Spleen (tissue), 11 donors: ENCODE measurements around the gene ERCC2. TPM values are rescaled to one million over a fixed set of nuclear protein-coding genes. Genes with fewer than 3 reads are reported as not detected.

Experiments used
- DNase-seq: peaks from one replicate; pipeline ENCODE4 v3.0.0-alpha.2; 2020
- H3K27ac ChIP-seq, 8 donors: fragments of 200-600 bp; sonication (generic) in 7 of 8; 1 replicate in 4 of 8; 2 replicates in 4 of 8; pipeline versions ENCODE4 v1.5.0 to v1.8.0; 2016 to 2021; ENCODE audit warnings: inconsistent platforms in 4 of 8, mild to moderate bottlenecking in 4 of 8, moderate library complexity in 1 of 8
- H3K27me3 ChIP-seq, 7 donors: fragments of 200-600 bp; sonication (generic) in 6 of 7; replicated peaks in 1 of 7; 1 replicate in 4 of 7; 2 replicates in 3 of 7; pipeline versions ENCODE4 v1.5.0 to v1.8.0; 2016 to 2021; ENCODE audit warnings: inconsistent platforms in 3 of 7, mild to moderate bottlenecking in 1 of 7
- H3K36me3 ChIP-seq, 6 donors: fragments of 200-600 bp; sonication (generic) in 5 of 6; 1 replicate in 4 of 6; 2 replicates in 2 of 6; pipeline versions ENCODE4 v1.5.0 to v1.8.0; 2016 to 2021; ENCODE audit warnings: inconsistent platforms in 2 of 6
- H3K4me1 ChIP-seq, 6 donors: fragments of 200-600 bp; sonication (generic) in 5 of 6; 1 replicate in 3 of 6; 2 replicates in 3 of 6; pipeline versions ENCODE4 v1.5.0 to v1.8.0; 2016 to 2021; ENCODE audit warnings: inconsistent platforms in 3 of 6
- H3K4me3 ChIP-seq, 8 donors: fragments of 200-600 bp; sonication (generic) in 7 of 8; 1 replicate in 4 of 8; 2 replicates in 4 of 8; pipeline versions ENCODE4 v1.5.0 to v1.8.0; 2016 to 2021; ENCODE audit warnings: inconsistent platforms in 4 of 8, mild to moderate bottlenecking in 4 of 8, moderate library complexity in 2 of 8
- H3K9me3 ChIP-seq, 8 donors: fragments of 200-600 bp; sonication (generic) in 7 of 8; 1 replicate in 4 of 8; 2 replicates in 4 of 8; pipeline versions ENCODE4 v1.5.0 to v1.8.0; 2016 to 2021; ENCODE audit warnings: inconsistent platforms in 4 of 8
- CTCF ChIP-seq, 11 experiments: fragments of 200-600 bp in 7 of 11; fragments of 450-650 bp in 4 of 11; sonication (generic) in 4 of 11; IDR thresholded peaks in 8 of 11; conservative IDR thresholded peaks in 3 of 11; 1 replicate in 7 of 11; 2 replicates in 4 of 11; pipeline versions ENCODE4 v1.4.0 to v1.8.0; 2016 to 2021; ENCODE audit warnings: antibody characterized with exemption in 11 of 11, inconsistent platforms in 4 of 11, mild to moderate bottlenecking in 1 of 11
- POLR2A ChIP-seq, 3 donors: fragments of 450-650 bp; IDR thresholded peaks; one replicate each; pipeline ENCODE4 v1.5.1; 2017; ENCODE audit warnings: antibody characterized with exemption in 3 of 3, mild to moderate bottlenecking in 1 of 3
- POLR2AphosphoS5 ChIP-seq, 3 donors: sonication (generic); formaldehyde crosslinking; IDR thresholded peaks; one replicate each; pipeline ENCODE4 v1.5.1; 2017; ENCODE audit warnings: antibody characterized with exemption in 3 of 3
- WGBS, 5 donors: extraction: QIAGEN DNeasy Blood & Tissue Kit in 3 of 5; methylation state at CpG; one replicate each; pipeline versions ENCODE4 v1.1.5 to v1.1.7; 2013 to 2018; 5-methylcytosine and 5-hydroxymethylcytosine counted together
- intact Hi-C: fragments of 100-400 bp; cut with DNase I; formaldehyde crosslinking; loops from one replicate; pipeline ENCODE4 v1.15.0; 2023; ENCODE audit warnings: low total_unique reads
- polyA plus RNA-seq, 3 donors: library from polyadenylated mRNA; stranded (reverse); fragments of 200-250 nt; gene quantifications; one replicate each; pipeline ENCODE4 v1.2.1, GENCODE V29; 2013
- total RNA-seq, 7 donors: library from RNA; depleted of rRNA in 3 of 7; stranded (reverse); fragments of >200 nt in 3 of 7; fragmentation: NEBNext Ultra II Directional in 4 of 7; extraction: Animal tissue kit (Norgen Biotek cat#: 25700) in 4 of 7; gene quantifications; one replicate each; pipeline versions ENCODE4 v1.1.0 to v1.2.1, GENCODE V29; 2016 to 2021
- donor health status: healthy with polysubstance abuse.
- donor health status: DM: no; HTN: no; CAD: no; lungs with moderate emphysema.
- donor health status: DM: no; HTN: no; CAD: no.
- donor health status: Bipolar disorder and iron deficiency.
- donor health status: healthy.
- donor health status: DM: no; HTN: no; CAD: no.
- donor health status: DM: yes; HTN: yes; CAD: no.

ERCC2 gene
- total and polyA plus RNA-seq, 10 donors: 11.5 to 22.1 (median 16.0) TPM

GRCh38 chr19:45391346-45391745, 21.0 kb upstream of the ERCC2 start:
- DNase-seq: no peak
- no peaks in the 10 kb centered on the region for H3K9me3 ChIP-seq
- peaks cover 0 to 10% (median 0%) of the 10 kb centered on the region in 6 donors for H3K4me1 ChIP-seq
- intact Hi-C loops: no loop called here
- no peak overlapping the region for H3K27ac ChIP-seq
- peaks cover 0 to 9% (median 0%) of the 10 kb centered on the region in 6 donors for H3K36me3 ChIP-seq
- no peak overlapping the region for H3K4me3 ChIP-seq
- peaks cover 0 to 31% (median 8%) of the 10 kb centered on the region in 7 donors for H3K27me3 ChIP-seq
- TF ChIP-seq POLR2AphosphoS5 (IDR thresholded peaks at IDR 0.05): no peak
- TF ChIP-seq CTCF (IDR thresholded peaks at IDR 0.05 in 8 of 11, conservative IDR thresholded peaks at IDR 0.05 in 3 of 11): no peak
- TF ChIP-seq POLR2A (IDR thresholded peaks at IDR 0.05): no peak
- WGBS, 5 donors: 77 to 94% (median 82%) methylated on average over 3 of the region's 3 CpGs

GRCh38 chr19:45385392-45386221, 15.2 kb upstream of the ERCC2 start:
- WGBS, 5 donors: 11 to 17% (median 13%) methylated on average over 45 to 75 of the region's 75 CpGs
- Histone ChIP-seq H3K4me3 (peak overlapping the region in 1 of 8 donors; percentile 17), H3K9me3 (no peaks in the 10 kb centered on the region), H3K27ac (no peak overlapping the region), H3K36me3 (no peaks in the 10 kb centered on the region), H3K4me1 (peaks cover 0 to 11% (median 2%) of the 10 kb centered on the region in 6 donors), H3K27me3 (peaks cover 4 to 47% (median 31%) of the 10 kb centered on the region in 7 donors)
- no peak for DNase-seq
- intact Hi-C loops: no loop called here
- TF ChIP-seq POLR2AphosphoS5 (IDR thresholded peaks at IDR 0.05) (peak in 1 of 3 donors; percentile 48), POLR2A (IDR thresholded peaks at IDR 0.05) (no peak)

- intact Hi-C loops: no loop called here
- Histone ChIP-seq H3K9me3 (no peaks in the 10 kb centered on the region), H3K27ac (no peak overlapping the region), H3K27me3 (peaks cover 4 to 42% (median 31%) of the 10 kb centered on the region in 7 donors), H3K36me3 (no peaks in the 10 kb centered on the region), H3K4me3 (no peak overlapping the region), H3K4me1 (peaks cover 0 to 11% (median 2%) of the 10 kb centered on the region in 6 donors)
- DNase-seq: no peak
- 81 to 90% (median 89%) methylated on average over 29 of the region's 29 CpGs for WGBS, 5 donors
- TF ChIP-seq POLR2AphosphoS5 (IDR thresholded peaks at IDR 0.05) (no peak), CTCF (IDR thresholded peaks at IDR 0.05 in 8 of 11, conservative IDR thresholded peaks at IDR 0.05 in 3 of 11) (no peak), POLR2A (IDR thresholded peaks at IDR 0.05) (no peak)
These were observed 12.1 kb upstream of the ERCC2 start for GRCh38 chr19:45382426-45382825.

GRCh38 chr19:45380107-45380506, 9.7 kb upstream of the ERCC2 start:
- no peaks in the 10 kb centered on the region for H3K9me3 ChIP-seq
- intact Hi-C loops: no loop called here
- TF ChIP-seq POLR2AphosphoS5 (IDR thresholded peaks at IDR 0.05) (no peak), POLR2A (IDR thresholded peaks at IDR 0.05) (no peak)
- H3K27ac ChIP-seq: no peak overlapping the region
- H3K27me3 ChIP-seq: peaks cover 3 to 19% (median 11%) of the 10 kb centered on the region in 7 donors
- DNase-seq: no peak
- H3K4me1 ChIP-seq: peaks cover 0 to 9% (median 0%) of the 10 kb centered on the region in 6 donors
- no peak overlapping the region for H3K4me3 ChIP-seq
- 64 to 100% (median 74%) methylated on average over 1 of the region's 1 CpG for WGBS, 5 donors
- no peaks in the 10 kb centered on the region for H3K36me3 ChIP-seq

- H3K9me3 ChIP-seq: no peaks in the 10 kb centered on the region
- 51 to 69% (median 64%) methylated on average over 10 to 13 of the region's 13 CpGs for WGBS, 5 donors
- no peaks in the 10 kb centered on the region for H3K27me3 ChIP-seq
- no peaks in the 10 kb centered on the region for H3K36me3 ChIP-seq
- intact Hi-C loops: no loop called here
- no peak overlapping the region for H3K4me3 ChIP-seq
- DNase-seq: no peak
- TF ChIP-seq POLR2AphosphoS5 (IDR thresholded peaks at IDR 0.05) (peak in 1 of 3 donors; percentile 19), CTCF (IDR thresholded peaks at IDR 0.05 in 8 of 11, conservative IDR thresholded peaks at IDR 0.05 in 3 of 11) (no peak)
- peaks cover 0 to 12% (median 2%) of the 10 kb centered on the region in 6 donors for H3K4me1 ChIP-seq
- H3K27ac ChIP-seq: peak overlapping the region in 3 of 8 donors; percentile 3 to 32 (median 31)
These were observed 5.8 kb upstream of the ERCC2 start for GRCh38 chr19:45376045-45376724.
